Testis (tissue), 3 donors: Measurements from ENCODE around the gene AQP10. TPM values are rescaled to one million over a fixed set of nuclear protein-coding genes. Genes with fewer than 3 reads are reported as not detected.

ENCODE experiments used
- DNase-seq: peaks from one replicate; pipeline ENCODE4 v3.0.0-alpha.2; 2019
- H3K27ac ChIP-seq, 2 donors: fragments of 200-600 bp; sonication (generic); one replicate each; pipeline ENCODE4 v1.5.1; 2019
- H3K27me3 ChIP-seq: fragments of 200-600 bp; sonication (generic); one replicate; pipeline ENCODE4 v1.5.1; 2019
- H3K36me3 ChIP-seq: fragments of 200-600 bp; sonication (generic); one replicate; pipeline ENCODE4 v1.5.1; 2017; ENCODE audit warnings: low read depth; ENCODE audit errors: missing control alignments
- H3K4me1 ChIP-seq: fragments of 200-600 bp; sonication (generic); one replicate; pipeline ENCODE4 v1.5.1; 2019
- H3K4me3 ChIP-seq, 2 donors: fragments of 200-600 bp; sonication (generic); one replicate each; pipeline ENCODE4 v1.5.1; 2017 to 2019
- H3K9me3 ChIP-seq: fragments of 200-600 bp; sonication (generic); one replicate; pipeline ENCODE4 v1.5.1; 2017
- POLR2A ChIP-seq: fragments of 450-650 bp; IDR thresholded peaks from one replicate; pipeline ENCODE4 v1.6.1; 2017; ENCODE audit warnings: antibody characterized with exemption, mild to moderate bottlenecking, moderate library complexity
- WGBS, 2 donors: methylation state at CpG; one replicate each; pipeline ENCODE4 v1.1.5; 2018; 5-methylcytosine and 5-hydroxymethylcytosine counted together
- intact Hi-C: fragments of 100-400 bp; cut with DNase I; formaldehyde crosslinking; loops from one replicate; pipeline ENCODE4 v1.15.1; 2023; ENCODE audit warnings: low total_unique reads
- polyA plus RNA-seq: library from polyadenylated mRNA; stranded (reverse); fragments of 350-450 nt; fragmentation: Illumina TruSeq; extraction: RNeasy Lipid Tissue Mini Kit (QIAGEN cat#74804); gene quantifications from one replicate; pipeline ENCODE4 v1.2.3, GENCODE V29; 2014; ENCODE audit warnings: low read depth, low replicate concordance; ENCODE audit not compliant: insufficient read depth
- total RNA-seq, 2 donors: library from RNA; depleted of rRNA; stranded (reverse); fragments of >200 nt; gene quantifications; one replicate each; pipeline ENCODE4 v1.2.3, GENCODE V29; 2016
- TF ChIP-seq, protein P1 (sequence below), 3 experiments: fragments of 450-650 bp in 2 of 3; fragments of 200-600 bp in 1 of 3; sonication (generic) in 1 of 3; IDR thresholded peaks; one replicate each; pipeline ENCODE4 v1.5.1; 2016 to 2019; ENCODE audit warnings: antibody characterized with exemption in 3 of 3, mild to moderate bottlenecking in 2 of 3, moderate library complexity in 1 of 3

The AQP10 gene
- total and polyA plus RNA-seq, 3 donors from 2014 or later: 0.41 to 2.2 (median 2.0) TPM

- Histone ChIP-seq H3K27ac (no peak overlapping the region), H3K36me3 (no peaks in the 10 kb centered on the region), H3K27me3 (no peaks in the 10 kb centered on the region), H3K4me3 (no peak overlapping the region), H3K9me3 (no peaks in the 10 kb centered on the region), H3K4me1 (peaks cover 38% of the 10 kb centered on the region)
- TF ChIP-seq POLR2A: no peak
- TF ChIP-seq, protein P1, sequence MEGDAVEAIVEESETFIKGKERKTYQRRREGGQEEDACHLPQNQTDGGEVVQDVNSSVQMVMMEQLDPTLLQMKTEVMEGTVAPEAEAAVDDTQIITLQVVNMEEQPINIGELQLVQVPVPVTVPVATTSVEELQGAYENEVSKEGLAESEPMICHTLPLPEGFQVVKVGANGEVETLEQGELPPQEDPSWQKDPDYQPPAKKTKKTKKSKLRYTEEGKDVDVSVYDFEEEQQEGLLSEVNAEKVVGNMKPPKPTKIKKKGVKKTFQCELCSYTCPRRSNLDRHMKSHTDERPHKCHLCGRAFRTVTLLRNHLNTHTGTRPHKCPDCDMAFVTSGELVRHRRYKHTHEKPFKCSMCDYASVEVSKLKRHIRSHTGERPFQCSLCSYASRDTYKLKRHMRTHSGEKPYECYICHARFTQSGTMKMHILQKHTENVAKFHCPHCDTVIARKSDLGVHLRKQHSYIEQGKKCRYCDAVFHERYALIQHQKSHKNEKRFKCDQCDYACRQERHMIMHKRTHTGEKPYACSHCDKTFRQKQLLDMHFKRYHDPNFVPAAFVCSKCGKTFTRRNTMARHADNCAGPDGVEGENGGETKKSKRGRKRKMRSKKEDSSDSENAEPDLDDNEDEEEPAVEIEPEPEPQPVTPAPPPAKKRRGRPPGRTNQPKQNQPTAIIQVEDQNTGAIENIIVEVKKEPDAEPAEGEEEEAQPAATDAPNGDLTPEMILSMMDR (IDR thresholded peaks at IDR 0.05): no peak
- intact Hi-C loops: no loop called here
- no peak for DNase-seq
Measured at GRCh38 chr1:154330669-154331068, 9.8 kb downstream of the AQP10 start.

DNA sequence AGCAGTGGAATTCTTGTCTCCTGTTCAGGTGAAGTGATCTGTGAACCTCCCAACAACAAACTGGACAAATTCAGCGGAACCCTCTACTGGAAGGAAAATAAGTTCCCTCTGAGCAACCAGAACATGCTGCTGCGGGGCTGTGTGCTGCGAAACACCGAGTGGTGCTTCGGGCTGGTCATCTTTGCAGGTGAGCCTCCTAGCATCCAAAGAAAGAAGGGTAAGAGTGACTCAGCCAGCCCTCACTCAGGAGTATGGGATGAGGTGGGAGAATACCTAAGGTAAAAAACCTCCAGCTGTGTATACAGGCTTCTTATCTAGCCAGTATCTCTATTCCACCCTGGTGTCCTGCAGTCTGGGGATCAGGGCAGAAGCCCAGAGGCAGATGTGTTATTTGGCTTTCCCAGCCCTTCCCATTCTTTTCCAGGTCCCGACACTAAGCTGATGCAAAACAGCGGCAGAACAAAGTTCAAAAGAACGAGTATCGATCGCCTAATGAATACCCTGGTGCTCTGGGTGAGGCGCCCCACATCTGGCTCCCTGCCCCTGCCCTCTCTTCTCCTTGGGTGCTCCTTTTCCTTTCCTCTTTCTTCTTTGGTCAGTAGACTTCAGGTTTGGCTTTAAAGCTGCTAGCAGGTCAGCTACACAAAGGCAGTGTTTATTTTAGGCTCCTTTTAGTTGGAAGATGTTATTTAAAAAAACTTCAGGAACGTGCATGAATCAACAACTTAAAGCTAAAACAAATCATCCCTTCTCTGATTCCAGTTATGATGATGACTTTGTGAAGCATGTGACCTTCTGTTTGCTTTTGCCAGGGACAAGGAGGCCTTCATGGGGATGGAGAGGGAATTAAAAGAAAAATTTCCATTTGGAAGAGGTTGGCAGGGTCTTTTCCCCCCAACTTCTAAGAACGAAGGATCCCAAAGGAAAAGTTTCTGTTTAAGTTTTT lies 13.5 kb downstream of the AQP10 start:
- DNase-seq: no peak
- peak overlapping the region in 1 of 2 donors; percentile 70 for H3K27ac ChIP-seq
- H3K36me3 ChIP-seq: peaks cover 4% of the 10 kb centered on the region
- H3K4me1 ChIP-seq: peaks cover 13% of the 10 kb centered on the region
- TF ChIP-seq, protein P1 (IDR thresholded peaks at IDR 0.05): no peak
- no peak for TF ChIP-seq POLR2A
- no peaks in the 10 kb centered on the region for H3K9me3 ChIP-seq
- WGBS, 2 donors: 66 to 72% methylated on average over 13 of the region's 13 CpGs
- H3K4me3 ChIP-seq: no peak overlapping the region
- intact Hi-C loops: no loop called here
- H3K27me3 ChIP-seq: no peaks in the 10 kb centered on the region

GRCh38 chr1:154335025-154335714 lies 14.3 kb downstream of the AQP10 start:
- no peak overlapping the region for H3K4me3 ChIP-seq
- no peaks in the 10 kb centered on the region for H3K9me3 ChIP-seq
- H3K27me3 ChIP-seq: no peaks in the 10 kb centered on the region
- TF ChIP-seq POLR2A: no peak
- TF ChIP-seq, protein P1 (IDR thresholded peaks at IDR 0.05): peak; percentile 85 to 94 (median 86)
- peaks cover 4% of the 10 kb centered on the region for H3K4me1 ChIP-seq
- H3K36me3 ChIP-seq: peaks cover 4% of the 10 kb centered on the region
- intact Hi-C loops: no loop called here
- peak overlapping the region in 1 of 2 donors; percentile 70 for H3K27ac ChIP-seq
- peak; percentile 92 for DNase-seq
- 45 to 46% methylated on average over 11 of the region's 11 CpGs for WGBS, 2 donors

GRCh38 chr1:154337253-154337894 lies 16.5 kb downstream of the AQP10 start:
- no peak overlapping the region for H3K4me3 ChIP-seq
- DNase-seq: no peak
- no peaks in the 10 kb centered on the region for H3K9me3 ChIP-seq
- 91 to 92% methylated on average over 8 of the region's 8 CpGs for WGBS, 2 donors
- TF ChIP-seq, protein P1 (IDR thresholded peaks at IDR 0.05): no peak
- no peak for TF ChIP-seq POLR2A
- peaks cover 4% of the 10 kb centered on the region for H3K36me3 ChIP-seq
- intact Hi-C loops: no loop called here
- no peaks in the 10 kb centered on the region for H3K27me3 ChIP-seq
- H3K4me1 ChIP-seq: peaks cover 4% of the 10 kb centered on the region
- no peak overlapping the region for H3K27ac ChIP-seq
